22Rv1 (cell line): ENCODE measurements around the gene MTMR10.

ENCODE experiments used
- H3K27ac ChIP-seq: fragments of 450-650 bp; 2 replicates; pipeline ENCODE4 v1.5.1; 2017
- ZFX ChIP-seq: fragments of 450-650 bp; IDR thresholded peaks from 2 replicates; pipeline ENCODE4 v1.6.1; 2017; ENCODE audit warnings: antibody characterized with exemption, borderline replicate concordance
- TF ChIP-seq, protein P1 (sequence below): fragments of 450-650 bp; IDR thresholded peaks from 2 replicates; pipeline ENCODE4 v1.5.1; 2017; ENCODE audit warnings: mild to moderate bottlenecking

MTMR10 gene

DNA sequence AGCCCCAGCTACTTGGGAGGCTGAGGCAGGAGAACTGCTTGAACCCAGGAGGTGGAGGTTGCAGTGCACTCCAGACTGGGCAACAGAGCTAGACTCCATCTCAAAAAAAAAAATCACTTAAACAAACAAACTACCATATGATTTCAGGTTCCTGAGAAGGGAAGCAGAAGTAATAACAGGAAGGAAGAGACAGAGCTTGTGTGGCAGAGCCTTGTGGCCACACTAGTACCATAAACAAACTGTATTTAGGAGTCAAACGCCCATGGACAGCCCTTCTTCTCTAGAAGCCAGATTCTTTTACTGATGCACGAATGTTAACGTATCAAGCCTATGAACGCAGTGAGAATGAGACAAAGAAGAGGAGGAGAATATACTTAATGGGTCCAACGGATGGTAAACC lies 12.0 kb downstream of the MTMR10 start:
- TF ChIP-seq ZFX, result no peak
- TF ChIP-seq, protein P1, sequence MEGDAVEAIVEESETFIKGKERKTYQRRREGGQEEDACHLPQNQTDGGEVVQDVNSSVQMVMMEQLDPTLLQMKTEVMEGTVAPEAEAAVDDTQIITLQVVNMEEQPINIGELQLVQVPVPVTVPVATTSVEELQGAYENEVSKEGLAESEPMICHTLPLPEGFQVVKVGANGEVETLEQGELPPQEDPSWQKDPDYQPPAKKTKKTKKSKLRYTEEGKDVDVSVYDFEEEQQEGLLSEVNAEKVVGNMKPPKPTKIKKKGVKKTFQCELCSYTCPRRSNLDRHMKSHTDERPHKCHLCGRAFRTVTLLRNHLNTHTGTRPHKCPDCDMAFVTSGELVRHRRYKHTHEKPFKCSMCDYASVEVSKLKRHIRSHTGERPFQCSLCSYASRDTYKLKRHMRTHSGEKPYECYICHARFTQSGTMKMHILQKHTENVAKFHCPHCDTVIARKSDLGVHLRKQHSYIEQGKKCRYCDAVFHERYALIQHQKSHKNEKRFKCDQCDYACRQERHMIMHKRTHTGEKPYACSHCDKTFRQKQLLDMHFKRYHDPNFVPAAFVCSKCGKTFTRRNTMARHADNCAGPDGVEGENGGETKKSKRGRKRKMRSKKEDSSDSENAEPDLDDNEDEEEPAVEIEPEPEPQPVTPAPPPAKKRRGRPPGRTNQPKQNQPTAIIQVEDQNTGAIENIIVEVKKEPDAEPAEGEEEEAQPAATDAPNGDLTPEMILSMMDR, result no peak
- H3K27ac ChIP-seq, result no peak overlapping the region

DNA sequence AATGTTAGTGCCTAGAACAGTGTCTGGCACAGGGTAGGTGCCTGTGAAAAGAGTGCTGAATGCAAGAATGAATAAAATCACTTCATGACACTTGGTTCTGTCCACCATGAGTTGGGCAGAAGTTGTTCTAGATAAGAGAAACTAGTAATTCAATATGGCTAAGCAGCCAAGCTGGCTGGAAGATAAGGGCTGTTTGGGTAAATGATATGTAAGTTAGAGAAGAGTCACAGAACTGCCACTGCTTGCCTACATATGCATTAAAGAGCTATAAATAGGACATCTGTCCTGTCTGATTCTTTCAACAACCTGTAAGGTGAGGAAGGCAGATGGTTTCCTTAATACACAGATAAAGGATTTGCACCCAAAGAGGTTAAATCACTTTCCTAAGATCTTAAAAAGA lies 13.1 kb downstream of the MTMR10 start:
- H3K27ac ChIP-seq, result no peak overlapping the region
- no peak for TF ChIP-seq ZFX
- TF ChIP-seq, protein P1, result no peak

DNA sequence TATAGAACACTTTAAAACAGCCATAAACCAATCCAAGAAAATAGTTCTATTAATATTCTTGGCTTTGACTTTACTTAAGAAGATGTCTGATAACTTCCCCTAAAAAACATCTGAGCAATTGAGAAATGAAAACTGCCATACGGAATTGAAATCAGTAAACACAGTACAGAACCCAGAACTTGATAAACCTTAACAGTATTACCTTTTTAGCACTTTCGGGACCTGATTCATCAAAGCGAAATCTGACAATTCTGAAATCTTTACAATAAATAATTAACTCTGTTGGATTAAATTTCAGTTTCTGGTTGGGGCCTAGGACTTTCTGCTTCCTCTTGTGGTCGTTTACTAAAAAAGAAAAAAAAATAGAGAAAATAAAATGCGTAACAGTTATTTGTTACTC lies 17.3 kb downstream of the MTMR10 start:
- no peak overlapping the region for H3K27ac ChIP-seq
- TF ChIP-seq ZFX, result no peak
- TF ChIP-seq, protein P1, result no peak

- H3K27ac ChIP-seq, result no peak overlapping the region
- TF ChIP-seq, protein P1, result no peak
- TF ChIP-seq ZFX, result no peak
Measured at GRCh38 chr15:30973379-30973778, 18.0 kb downstream of the MTMR10 start.

DNA sequence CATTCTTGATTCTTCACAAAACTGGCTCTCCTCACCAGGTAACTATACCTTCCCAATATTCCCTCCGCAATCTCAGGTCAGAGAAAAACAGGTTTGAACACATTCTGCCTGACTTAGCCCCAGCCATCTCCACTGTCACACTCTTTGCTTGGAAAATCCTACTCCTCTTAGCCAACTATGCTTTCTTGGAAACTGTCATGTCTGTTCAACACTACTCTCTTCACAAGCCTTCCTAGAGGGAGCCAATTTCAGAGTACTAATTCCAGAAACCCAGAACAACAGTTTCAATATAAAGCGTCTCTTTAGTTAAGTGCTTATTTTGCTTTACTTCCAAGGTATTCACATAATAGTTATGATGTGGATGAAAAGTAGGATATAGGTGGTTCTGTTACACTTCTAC lies 21.7 kb downstream of the MTMR10 start:
- no peak overlapping the region for H3K27ac ChIP-seq
- TF ChIP-seq ZFX, result no peak
- TF ChIP-seq, protein P1, result no peak

DNA sequence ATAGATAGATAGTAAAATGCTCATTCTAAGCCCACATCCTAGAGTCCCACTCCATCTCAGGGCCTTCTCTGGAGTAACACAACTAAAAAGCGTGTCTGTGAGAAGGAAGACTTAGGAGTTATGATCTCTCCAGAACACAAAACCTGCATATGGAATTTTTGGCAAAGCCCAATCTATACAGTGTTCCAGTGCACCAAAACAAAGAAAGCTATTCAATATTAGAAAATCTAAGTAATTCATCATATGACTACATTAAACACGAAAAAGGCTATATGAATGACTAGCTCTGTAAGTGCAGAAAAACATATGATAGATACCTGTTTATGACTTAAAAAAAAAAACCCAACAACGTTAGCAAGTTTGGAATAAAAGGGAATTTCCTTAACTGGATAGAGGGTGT lies 27.7 kb downstream of the MTMR10 start:
- no peak overlapping the region for H3K27ac ChIP-seq

DNA sequence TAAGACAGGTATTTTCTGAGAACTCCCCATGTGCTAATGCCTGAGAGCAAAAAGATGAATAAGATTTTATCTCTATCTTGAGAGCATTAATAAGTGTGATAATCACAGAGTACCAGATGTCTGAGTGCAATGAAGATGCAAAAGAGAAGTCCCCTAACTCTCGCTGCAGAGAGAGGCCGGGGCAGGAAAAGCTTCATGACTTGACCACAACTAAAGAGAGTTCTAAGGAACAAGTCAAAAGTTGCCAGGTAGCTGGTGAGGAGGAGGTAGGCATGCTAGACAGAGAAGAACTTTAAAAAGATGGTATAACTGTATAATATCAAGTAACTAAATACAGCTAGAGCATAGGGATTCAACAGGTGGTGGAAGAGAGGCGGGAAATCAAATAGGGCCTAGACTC lies 28.8 kb downstream of the MTMR10 start:
- TF ChIP-seq ZFX, result no peak
- TF ChIP-seq, protein P1, result no peak
- H3K27ac ChIP-seq, result no peak overlapping the region

More for the DNA sequence above, 27.7 kb downstream of the MTMR10 start:
- no peak for TF ChIP-seq ZFX
- TF ChIP-seq, protein P1, result no peak
